A549 (cell line): ENCODE measurements around the gene KIF14. TPM values are rescaled to one million over a fixed set of nuclear protein-coding genes. Genes with fewer than 3 reads are reported as not detected.

ENCODE experiments used
- ATAC-seq, 2 experiments: fragments of 200-7000 bp in 1 of 2; fragments of >200 bp in 1 of 2; cut with Nextera tagmentation in 1 of 2; cut with Tn5 transposase in 1 of 2; 3 replicates each; pipeline versions ENCODE4 v1.8.0 to v1.9.1; 2018 to 2020; ENCODE audit warnings: mild to moderate bottlenecking in 1 of 2, moderate library complexity in 1 of 2
- CTCF ChIA-PET: fragments of 300-600 bp; sonication (Branson Sonifier 250); formaldehyde crosslinking; extraction: SDS; loops from one replicate; lab custom pipeline; 2021; ENCODE audit warnings: antibody characterized with exemption, inconsistent platforms; lab: Yijun Ruan, JAX
- POLR2A ChIA-PET: fragments of 350-600 bp; formaldehyde crosslinking; extraction: SDS; loops from one replicate; lab custom pipeline; 2021; ENCODE audit warnings: antibody characterized with exemption, inconsistent platforms; lab: Yijun Ruan, JAX
- DNase-seq, 2 experiments: peaks; one replicate each; pipeline versions ENCODE4 v3.0.0 to v3.0.0-alpha.2; 2011 to 2016; ENCODE audit warnings: low read depth in 1 of 2, low spot score in 1 of 2
- FAIRE-seq: peaks from 2 replicates; lab custom pipeline; 2011; peaks lifted over from hg19 to GRCh38; lab: Jason Lieb, UNC
- H3K27ac ChIP-seq, 2 experiments: fragments of >200 bp; sonication (Bioruptor Twin); formaldehyde crosslinking; 3 replicates each; pipeline ENCODE4 v1.5.1; 2016 to 2017
- H3K4me1 ChIP-seq: fragments of >200 bp; sonication (Bioruptor Twin); formaldehyde crosslinking; 3 replicates; pipeline ENCODE4 v1.6.1; 2016
- H3K4me2 ChIP-seq: fragments of >200 bp; sonication (Bioruptor Twin); formaldehyde crosslinking; 3 replicates; pipeline ENCODE4 v1.6.1; 2016
- H3K4me3 ChIP-seq: fragments of >200 bp; sonication (Bioruptor Twin); formaldehyde crosslinking; 3 replicates; pipeline ENCODE4 v1.5.1; 2016
- H3K9me3 ChIP-seq: fragments of >200 bp; sonication (Bioruptor Twin); formaldehyde crosslinking; 3 replicates; pipeline ENCODE4 v1.6.1; 2016
- CHD4 ChIP-seq: fragments of 200-600 bp; sonication (generic); IDR thresholded peaks from 2 replicates; pipeline ENCODE4 v1.6.1; 2016; ENCODE audit warnings: antibody characterized with exemption, mild to moderate bottlenecking, borderline replicate concordance
- E2F6 ChIP-seq: IDR thresholded peaks from 2 replicates; pipeline ENCODE4 v1.6.1; 2012; ENCODE audit warnings: low read depth, borderline replicate concordance
- EHF ChIP-seq: fragments of 250-450 bp; sonication (Bioruptor Pico); IDR thresholded peaks from 2 replicates; pipeline ENCODE4 v1.5.0; 2020; ENCODE audit warnings: mild to moderate bottlenecking
- ESRRA ChIP-seq: fragments of 150-350 bp; IDR thresholded peaks from 2 replicates; pipeline ENCODE4 v1.6.1; 2014; ENCODE audit warnings: mild to moderate bottlenecking, low read length, borderline replicate concordance
- FOSL2 ChIP-seq, 2 experiments: fragments of 450-650 bp in 1 of 2; fragments of >200 bp in 1 of 2; sonication (Bioruptor Twin) in 1 of 2; formaldehyde crosslinking; IDR thresholded peaks; 2 replicates each; pipeline versions ENCODE4 v1.5.0 to v1.6.1; 2016 to 2020; ENCODE audit warnings: mild to moderate bottlenecking in 1 of 2, moderate library complexity in 1 of 2
- HDAC2 ChIP-seq: fragments of 200-600 bp; sonication (generic); IDR thresholded peaks from 2 replicates; pipeline ENCODE4 v1.6.1; 2016
- HES2 ChIP-seq: fragments of >200 bp; sonication (Bioruptor Twin); formaldehyde crosslinking; IDR thresholded peaks from 2 replicates; pipeline ENCODE4 v1.6.1; 2016
- HMGXB4 ChIP-seq: fragments of 250-450 bp; sonication (Bioruptor Pico); IDR thresholded peaks from 2 replicates; pipeline ENCODE4 v1.5.0; 2021; ENCODE audit warnings: mild to moderate bottlenecking, moderate library complexity, borderline replicate concordance
- HOXA7 ChIP-seq: fragments of 250-450 bp; sonication (Bioruptor Pico); IDR thresholded peaks from 2 replicates; pipeline ENCODE4 v1.5.0; 2020; ENCODE audit warnings: mild to moderate bottlenecking, moderate library complexity
- HOXB13 ChIP-seq: fragments of 250-450 bp; sonication (Bioruptor Pico); IDR thresholded peaks from 2 replicates; pipeline ENCODE4 v1.5.0; 2020; ENCODE audit warnings: low read depth, mild to moderate bottlenecking, moderate library complexity
- JUNB ChIP-seq: fragments of >200 bp; sonication (Bioruptor Twin); formaldehyde crosslinking; IDR thresholded peaks from 2 replicates; pipeline ENCODE4 v1.6.1; 2016
- KDM1A ChIP-seq: fragments of 200-600 bp; sonication (generic); IDR thresholded peaks from 2 replicates; pipeline ENCODE4 v1.6.1; 2016; ENCODE audit warnings: low read depth, mild to moderate bottlenecking
- MAZ ChIP-seq: fragments of 150-350 bp; IDR thresholded peaks from 2 replicates; pipeline ENCODE4 v1.6.1; 2014; ENCODE audit warnings: antibody characterized with exemption, low read depth, low read length, borderline replicate concordance
- NR3C1 ChIP-seq: fragments of >200 bp; sonication (Bioruptor Twin); formaldehyde crosslinking; IDR thresholded peaks from 3 replicates; pipeline ENCODE4 v1.6.1; 2017
- PHF8 ChIP-seq: fragments of 200-600 bp; sonication (generic); IDR thresholded peaks from 2 replicates; pipeline ENCODE4 v1.6.1; 2016; ENCODE audit warnings: low read depth, mild to moderate bottlenecking, antibody characterized with exemption, moderate library complexity, borderline replicate concordance
- POLR2A ChIP-seq: IDR thresholded peaks from 2 replicates; pipeline ENCODE4 v1.6.1; 2012; ENCODE audit warnings: mild to moderate bottlenecking, low read length
- RARB ChIP-seq: fragments of 250-450 bp; sonication (Bioruptor Pico); IDR thresholded peaks from 2 replicates; pipeline ENCODE4 v1.8.0; 2021; ENCODE audit warnings: mild to moderate bottlenecking, moderate library complexity
- REST ChIP-seq: fragments of 200-600 bp; sonication (generic); IDR thresholded peaks from 2 replicates; pipeline ENCODE4 v1.6.1; 2016; ENCODE audit warnings: antibody characterized with exemption, mild to moderate bottlenecking, moderate library complexity
- RFX5 ChIP-seq: fragments of 450-650 bp; IDR thresholded peaks from 2 replicates; pipeline ENCODE4 v1.7.1; 2014; ENCODE audit warnings: antibody characterized with exemption, mild to moderate bottlenecking, moderate library complexity
- TFCP2L1 ChIP-seq: fragments of 250-450 bp; sonication (Bioruptor Pico); IDR thresholded peaks from 2 replicates; pipeline ENCODE4 v1.5.0; 2021; ENCODE audit warnings: mild to moderate bottlenecking
- TP53 ChIP-seq: fragments of 250-450 bp; sonication (Bioruptor Pico); IDR thresholded peaks from 2 replicates; pipeline ENCODE4 v1.5.0; 2021; ENCODE audit warnings: mild to moderate bottlenecking, moderate library complexity
- USF2 ChIP-seq: fragments of 450-650 bp; IDR thresholded peaks from 2 replicates; pipeline ENCODE4 v1.6.1; 2014; ENCODE audit warnings: antibody characterized with exemption
- ZFP36 ChIP-seq: fragments of 450-650 bp; IDR thresholded peaks from 2 replicates; pipeline ENCODE4 v1.6.1; 2014; ENCODE audit warnings: borderline replicate concordance; ENCODE audit not compliant: partially characterized antibody
- ZNF302 ChIP-seq: fragments of 250-450 bp; sonication (Bioruptor Pico); IDR thresholded peaks from 2 replicates; pipeline ENCODE4 v1.9.0; 2021; ENCODE audit warnings: inconsistent platforms, mild to moderate bottlenecking, moderate library complexity
- WGBS: methylation state at CpG from one replicate; pipeline ENCODE4 v1.1.6; 2017; ENCODE audit errors: missing lambda C conversion rate; 5-methylcytosine and 5-hydroxymethylcytosine counted together
- polyA plus RNA-seq, 4 experiments: library from polyadenylated mRNA; depleted of rRNA in 3 of 4; stranded (reverse); fragments of >200 nt; fragmentation: RNase III in 1 of 4; extraction: RNeasy Plus Mini Kit Qiagen cat#74134 plus additional on column Dnase treatment in 1 of 4; gene quantifications; 2 replicates in 3 of 4; 3 replicates in 1 of 4; pipeline ENCODE4 v1.2.3, GENCODE V29; 2011 to 2017

KIF14 gene
- polyA plus RNA-seq, 2 of the 4 experiments (the other 2 are of a cell fraction): 13.0 to 20.4 TPM

- no peak for ATAC-seq
- no peak for DNase-seq
- Histone ChIP-seq H3K9me3 (no peaks in the 10 kb centered on the region), H3K4me2 (no peak overlapping the region), H3K27ac (no peak overlapping the region), H3K4me3 (no peak overlapping the region), H3K4me1 (0 out of 3 replicates have a peak, but pooled peaks cover 2% of the 10 kb centered on the region)
- FAIRE-seq: no peak
- POLR2A ChIA-PET: no interaction called here
- TF ChIP-seq HMGXB4 (no peak), RFX5 (no peak), ZNF302 (CRISPR knock-in tag) (no peak), TP53 (no peak), HDAC2 (no peak), MAZ (no peak), E2F6 (no peak), HES2 (no peak), POLR2A (no peak), NR3C1 (no peak), JUNB (no peak), EHF (CRISPR knock-in tag) (no peak), KDM1A (no peak), USF2 (no peak), TFCP2L1 (CRISPR knock-in tag) (no peak), ZFP36 (no peak), HOXA7 (CRISPR knock-in tag) (no peak), REST (no peak)
- 91% methylated on average over 5 of the region's 5 CpGs for WGBS
- CTCF ChIA-PET: interaction anchor here (1.1 kb wide), 2 partner anchors 94 to 150 kb away, joined by 3 read pairs; no protein-coding TSS in a partner anchor
Measured at GRCh38 chr1:200653022-200653462, 32.5 kb upstream of the KIF14 start.

GRCh38 chr1:200652378-200652777 is 31.8 kb upstream of the KIF14 start:
- Histone ChIP-seq H3K27ac (no peak overlapping the region), H3K4me1 (0 out of 3 replicates have a peak, but pooled peaks cover 2% of the 10 kb centered on the region), H3K9me3 (no peaks in the 10 kb centered on the region), H3K4me3 (no peak overlapping the region), H3K4me2 (no peak overlapping the region)
- ChIA-PET CTCF (interaction anchor here (0.6 to 1.6 kb wide), 4 partner anchors 16 to 174 kb away, joined by 3 to 4 read pairs (median 4); no protein-coding TSS in a partner anchor), POLR2A (no interaction called here)
- ATAC-seq (no peak), DNase-seq (no peak), FAIRE-seq (no peak)
- TF ChIP-seq RARB (CRISPR knock-in tag): no peak
- TF ChIP-seq HOXB13 (CRISPR knock-in tag): no peak
- no peak for TF ChIP-seq FOSL2 (IDR thresholded peaks at IDR 0.05)
- TF ChIP-seq FOSL2 (CRISPR knock-in tag; IDR thresholded peaks at IDR 0.05): no peak
- no peak for TF ChIP-seq ESRRA
- no peak for TF ChIP-seq TP53
- no peak for TF ChIP-seq ZNF302 (CRISPR knock-in tag)
- no peak for TF ChIP-seq HMGXB4
- no peak for TF ChIP-seq CHD4
- TF ChIP-seq PHF8: no peak
- 77% methylated on average over 1 of the region's 1 CpG for WGBS
